ENCODE data around the gene NRG3.

- no peak for TF ChIP-seq CTCF (conservative IDR thresholded peaks at IDR 0.05; ENCODE audit: low read length)
- no peak for TF ChIP-seq EZH2phosphoT487 (IDR thresholded peaks at IDR 0.05; ENCODE audit: borderline replicate concordance, low read depth, low read length)
Measured at GRCh38 chr10:82288461-82288881, 413.5 kb downstream of the NRG3 start.
